ENCODE measurements around the gene MTUS2.

- TF ChIP-seq CTCF (IDR thresholded peaks at IDR 0.05) (no peak), POLR2A (IDR thresholded peaks at IDR 0.05) (no peak), EP300 (IDR thresholded peaks at IDR 0.05) (no peak)
Measured at GRCh38 chr13:29508876-29509252, 688.7 kb downstream of the MTUS2 start.
